PC-3 (cell line): ENCODE results near the gene TMEM164.

Experiments used
- EZH2 ChIP-seq: fragments of 300-600 bp; sonication (generic); IDR thresholded peaks from one replicate; pipeline ENCODE4 v1.6.1; 2017; ENCODE audit warnings: antibody characterized with exemption, mild to moderate bottlenecking, low read length; ENCODE audit not compliant: unreplicated experiment
- TF ChIP-seq, protein P1 (sequence below): fragments of 300-600 bp; sonication (generic); conservative IDR thresholded peaks from 2 replicates; pipeline ENCODE4 v1.5.1; 2017; ENCODE audit warnings: antibody characterized with exemption, low read depth, mild to moderate bottlenecking, low read length

DNA sequence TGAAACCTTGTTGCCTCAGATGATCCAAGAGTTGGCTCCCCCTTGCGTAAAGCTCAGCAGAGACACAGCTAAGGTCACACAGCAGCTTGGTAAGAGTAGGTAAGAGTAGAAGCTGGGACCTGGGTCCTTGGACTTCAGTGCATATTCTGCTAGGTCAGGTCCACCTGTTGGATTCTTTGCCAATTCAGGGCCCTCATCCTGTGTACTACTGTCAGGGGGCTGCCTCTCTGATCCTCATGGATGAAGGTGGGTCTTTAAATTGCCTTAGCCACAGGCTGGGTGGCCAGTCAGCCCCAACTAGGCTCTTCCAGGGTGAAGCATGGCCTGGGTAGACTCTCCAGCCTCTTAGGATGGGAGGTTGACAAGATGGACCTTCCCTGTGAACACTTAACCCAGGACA is 159.2 kb downstream of the TMEM164 start:
- TF ChIP-seq, protein P1, sequence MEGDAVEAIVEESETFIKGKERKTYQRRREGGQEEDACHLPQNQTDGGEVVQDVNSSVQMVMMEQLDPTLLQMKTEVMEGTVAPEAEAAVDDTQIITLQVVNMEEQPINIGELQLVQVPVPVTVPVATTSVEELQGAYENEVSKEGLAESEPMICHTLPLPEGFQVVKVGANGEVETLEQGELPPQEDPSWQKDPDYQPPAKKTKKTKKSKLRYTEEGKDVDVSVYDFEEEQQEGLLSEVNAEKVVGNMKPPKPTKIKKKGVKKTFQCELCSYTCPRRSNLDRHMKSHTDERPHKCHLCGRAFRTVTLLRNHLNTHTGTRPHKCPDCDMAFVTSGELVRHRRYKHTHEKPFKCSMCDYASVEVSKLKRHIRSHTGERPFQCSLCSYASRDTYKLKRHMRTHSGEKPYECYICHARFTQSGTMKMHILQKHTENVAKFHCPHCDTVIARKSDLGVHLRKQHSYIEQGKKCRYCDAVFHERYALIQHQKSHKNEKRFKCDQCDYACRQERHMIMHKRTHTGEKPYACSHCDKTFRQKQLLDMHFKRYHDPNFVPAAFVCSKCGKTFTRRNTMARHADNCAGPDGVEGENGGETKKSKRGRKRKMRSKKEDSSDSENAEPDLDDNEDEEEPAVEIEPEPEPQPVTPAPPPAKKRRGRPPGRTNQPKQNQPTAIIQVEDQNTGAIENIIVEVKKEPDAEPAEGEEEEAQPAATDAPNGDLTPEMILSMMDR = no peak
- no peak for TF ChIP-seq EZH2
